GM13977 (cell line): ENCODE results near the gene BMP6.

Experiments
- DNase-seq: peaks from one replicate; pipeline ENCODE4 v3.0.0; 2012; ENCODE audit warnings: low spot score
- CTCF ChIP-seq: IDR thresholded peaks from 2 replicates; pipeline ENCODE4 v1.5.1; 2012; ENCODE audit warnings: mild to moderate bottlenecking, control low read depth; ENCODE audit not compliant: insufficient read depth; ENCODE audit errors: extremely low read depth, missing control alignments
- in situ Hi-C: fragments of 300-500 bp; cut with MboI; formaldehyde crosslinking; loops from one replicate; pipeline ENCODE4 v1.12.0; 2022; ENCODE audit warnings: low sequenced_read_pairs, low pct_unique_long_range_greater_than_20kb, mixed read lengths, inconsistent platforms; ENCODE audit not compliant: unreplicated experiment

The BMP6 gene

GRCh38 chr6:7820288-7820835, 94.5 kb downstream of the BMP6 start:
- in situ Hi-C loops, result no loop called here
- TF ChIP-seq CTCF, result no peak

GRCh38 chr6:7821426-7821825, 95.5 kb downstream of the BMP6 start:
- no peak for DNase-seq
- in situ Hi-C loops, result no loop called here
- no peak for TF ChIP-seq CTCF

More at GRCh38 chr6:7820288-7820835, 94.5 kb downstream of the BMP6 start:
- no peak for DNase-seq

GRCh38 chr6:7823552-7823951, 97.7 kb downstream of the BMP6 start:
- no peak for DNase-seq
- TF ChIP-seq CTCF, result no peak
- in situ Hi-C loops, result no loop called here

- no peak for DNase-seq
- in situ Hi-C loops, result no loop called here
- no peak for TF ChIP-seq CTCF
These were observed 100.1 kb downstream of the BMP6 start for GRCh38 chr6:7825986-7826385.

GRCh38 chr6:7827142-7827541, 101.2 kb downstream of the BMP6 start:
- no peak for DNase-seq
- in situ Hi-C loops, result no loop called here
- no peak for TF ChIP-seq CTCF

GRCh38 chr6:7828124-7828523, 102.2 kb downstream of the BMP6 start:
- no peak for TF ChIP-seq CTCF

More at GRCh38 chr6:7828124-7828523, 102.2 kb downstream of the BMP6 start:
- DNase-seq, result no peak
- in situ Hi-C loops, result no loop called here
